Upper lobe of right lung (tissue), 1 donor: ENCODE results near the gene XKR8. TPM values are rescaled to one million over a fixed set of nuclear protein-coding genes. Genes with fewer than 3 reads are reported as not detected.
"Not testable (repeated sequence)": the region's sequence is repeated elsewhere in the genome, so short reads cannot be mapped to it uniquely, and the experiment has no call there.

Experiments
- ATAC-seq: fragments of 200-7000 bp; cut with Tn5 transposase; one replicate; pipeline ENCODE4 v1.9.1; 2020; ENCODE audit warnings: mild to moderate bottlenecking, moderate library complexity
- DNase-seq: peaks from one replicate; pipeline ENCODE4 v3.0.0-alpha.2; 2020
- H3K27ac ChIP-seq: fragments of 200-600 bp; one replicate; pipeline ENCODE4 v1.8.0; 2022
- H3K27me3 ChIP-seq: fragments of 200-600 bp; one replicate; pipeline ENCODE4 v1.8.0; 2022; ENCODE audit warnings: mild to moderate bottlenecking
- H3K36me3 ChIP-seq: fragments of 200-600 bp; one replicate; pipeline ENCODE4 v1.8.0; 2022
- H3K4me1 ChIP-seq: fragments of 200-600 bp; one replicate; pipeline ENCODE4 v1.8.0; 2022
- H3K4me3 ChIP-seq: fragments of 200-600 bp; one replicate; pipeline ENCODE4 v1.8.0; 2022; ENCODE audit warnings: mild to moderate bottlenecking
- H3K9me3 ChIP-seq: fragments of 200-600 bp; one replicate; pipeline ENCODE4 v1.8.0; 2022
- intact Hi-C: fragments of 100-400 bp; cut with DNase I; formaldehyde crosslinking; loops from one replicate; pipeline ENCODE4 v1.11.0; 2022
- total RNA-seq: library from RNA; stranded (reverse); fragmentation: NEBNext Ultra II Directional; extraction: Animal tissue kit (Norgen Biotek cat#: 25700); gene quantifications from one replicate; pipeline ENCODE4 v1.2.1, GENCODE V29; 2021
- TF ChIP-seq, protein P1 (sequence below): fragments of 200-600 bp; IDR thresholded peaks from one replicate; pipeline ENCODE4 v1.8.0; 2022; ENCODE audit warnings: antibody characterized with exemption
- donor health status: DM: no; HTN: yes; CAD: no; lungs with severe emphysema.

The XKR8 gene
- total RNA-seq, 1 donor from 2014 or later: 8.7 TPM

DNA sequence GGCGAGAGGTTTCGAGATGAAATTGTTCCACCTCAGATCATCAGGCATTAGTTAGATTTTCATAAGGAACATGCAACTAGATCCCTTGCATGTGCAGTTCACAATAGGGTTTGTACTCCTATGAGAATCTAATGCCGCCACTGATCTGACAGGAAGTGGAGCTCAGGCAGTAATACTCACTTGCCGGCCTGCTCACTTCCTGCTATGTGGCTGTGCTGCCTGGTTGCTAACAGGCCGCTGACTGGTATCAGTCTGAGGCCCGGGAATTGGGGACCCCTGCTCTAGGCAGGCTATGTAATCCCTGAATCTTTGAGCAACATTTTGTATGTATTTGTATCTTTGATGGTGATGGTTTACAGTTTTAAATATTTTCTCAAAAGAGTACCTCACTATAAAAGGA, 32.5 kb downstream of the XKR8 start:
- ATAC-seq: peak; percentile 74
- DNase-seq: no peak
- H3K4me1 ChIP-seq: peaks cover 15% of the 10 kb centered on the region
- peaks cover 83% of the 10 kb centered on the region for H3K36me3 ChIP-seq
- no peak overlapping the region for H3K4me3 ChIP-seq
- intact Hi-C loops: no loop called here
- peak overlapping the region; percentile 20 for H3K27ac ChIP-seq
- no peaks in the 10 kb centered on the region for H3K27me3 ChIP-seq
- TF ChIP-seq, protein P1, sequence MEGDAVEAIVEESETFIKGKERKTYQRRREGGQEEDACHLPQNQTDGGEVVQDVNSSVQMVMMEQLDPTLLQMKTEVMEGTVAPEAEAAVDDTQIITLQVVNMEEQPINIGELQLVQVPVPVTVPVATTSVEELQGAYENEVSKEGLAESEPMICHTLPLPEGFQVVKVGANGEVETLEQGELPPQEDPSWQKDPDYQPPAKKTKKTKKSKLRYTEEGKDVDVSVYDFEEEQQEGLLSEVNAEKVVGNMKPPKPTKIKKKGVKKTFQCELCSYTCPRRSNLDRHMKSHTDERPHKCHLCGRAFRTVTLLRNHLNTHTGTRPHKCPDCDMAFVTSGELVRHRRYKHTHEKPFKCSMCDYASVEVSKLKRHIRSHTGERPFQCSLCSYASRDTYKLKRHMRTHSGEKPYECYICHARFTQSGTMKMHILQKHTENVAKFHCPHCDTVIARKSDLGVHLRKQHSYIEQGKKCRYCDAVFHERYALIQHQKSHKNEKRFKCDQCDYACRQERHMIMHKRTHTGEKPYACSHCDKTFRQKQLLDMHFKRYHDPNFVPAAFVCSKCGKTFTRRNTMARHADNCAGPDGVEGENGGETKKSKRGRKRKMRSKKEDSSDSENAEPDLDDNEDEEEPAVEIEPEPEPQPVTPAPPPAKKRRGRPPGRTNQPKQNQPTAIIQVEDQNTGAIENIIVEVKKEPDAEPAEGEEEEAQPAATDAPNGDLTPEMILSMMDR: no peak
- no peaks in the 10 kb centered on the region for H3K9me3 ChIP-seq

DNA sequence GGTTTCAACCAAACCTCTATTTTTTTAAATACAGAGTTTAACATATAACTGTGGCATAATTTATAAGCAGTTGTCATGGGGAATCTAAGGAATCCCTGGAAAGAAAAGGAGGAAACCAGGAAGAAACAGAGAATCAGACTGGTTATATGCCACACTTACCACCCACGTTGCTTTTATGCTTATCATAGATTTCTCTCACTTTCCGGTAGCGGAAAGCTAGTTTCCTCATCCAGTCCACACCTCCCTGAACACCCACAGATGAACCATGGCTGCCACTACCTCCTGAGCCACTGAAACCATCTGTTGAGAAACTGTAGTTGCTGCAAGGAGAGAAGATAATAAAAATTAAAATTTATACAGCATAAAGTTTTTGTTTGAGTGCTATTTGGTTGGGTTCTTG, 33.5 kb downstream of the XKR8 start:
- intact Hi-C loops: no loop called here
- DNase-seq (no peak), ATAC-seq (peak; percentile 82)
- TF ChIP-seq, protein P1: no peak
- Histone ChIP-seq H3K27ac (peak overlapping the region; percentile 0), H3K36me3 (peaks cover 83% of the 10 kb centered on the region), H3K4me3 (no peak overlapping the region), H3K9me3 (no peaks in the 10 kb centered on the region), H3K4me1 (peaks cover 15% of the 10 kb centered on the region), H3K27me3 (no peaks in the 10 kb centered on the region)

DNA sequence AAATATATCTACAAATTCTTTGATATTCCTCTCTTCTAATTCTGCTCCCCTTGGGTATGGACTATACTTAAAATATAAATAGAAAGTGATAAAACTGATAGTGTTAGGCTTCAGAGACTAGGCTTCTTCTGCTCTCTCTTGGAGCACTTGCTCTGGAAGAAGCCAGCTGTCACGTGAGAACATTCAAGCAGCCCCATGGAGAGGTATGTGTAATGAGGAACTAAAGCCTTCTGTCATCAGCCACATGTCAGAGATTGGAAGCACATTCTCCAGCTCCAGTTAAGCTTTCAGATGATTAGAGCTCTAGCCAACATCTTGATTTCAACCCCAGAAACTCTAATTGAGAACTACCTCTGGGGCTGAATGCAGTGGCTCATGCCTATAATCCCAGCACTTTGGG, 34.3 kb downstream of the XKR8 start:
- intact Hi-C loops: no loop called here
- H3K36me3 ChIP-seq: peaks cover 83% of the 10 kb centered on the region

DNA sequence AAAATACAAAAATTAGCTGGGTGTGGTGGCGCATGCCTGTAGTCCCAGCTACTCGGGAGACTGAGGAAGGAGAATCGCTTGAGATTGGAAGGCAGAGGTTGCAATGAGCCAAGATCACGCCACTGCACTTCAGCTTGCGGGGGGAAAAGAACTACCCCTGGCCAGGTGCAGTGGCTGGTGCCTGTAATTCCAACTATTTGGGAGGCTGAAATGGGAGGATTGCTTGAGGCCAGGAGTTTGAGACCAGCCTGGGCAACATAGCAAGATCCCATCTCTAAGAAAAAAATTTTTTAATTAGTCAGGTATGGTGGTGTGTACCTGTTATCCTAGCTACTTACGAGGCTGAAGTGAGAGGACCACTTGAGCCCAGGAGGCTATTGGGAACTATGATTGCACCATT, 34.8 kb downstream of the XKR8 start:
- DNase-seq, H3K9me3 ChIP-seq, H3K27me3 ChIP-seq, H3K27ac ChIP-seq, H3K4me3 ChIP-seq, ATAC-seq, intact Hi-C loops: not testable (repeated sequence)
- Histone ChIP-seq H3K4me1 (peaks cover 15% of the 10 kb centered on the region), H3K36me3 (peaks cover 83% of the 10 kb centered on the region)

More for the DNA sequence above, 34.3 kb downstream of the XKR8 start:
- no peak for DNase-seq
- Histone ChIP-seq H3K4me3 (no peak overlapping the region), H3K4me1 (peaks cover 15% of the 10 kb centered on the region), H3K27ac (peak overlapping the region; percentile 12), H3K9me3 (no peaks in the 10 kb centered on the region), H3K27me3 (no peaks in the 10 kb centered on the region)
- ATAC-seq: peak; percentile 78
- TF ChIP-seq, protein P1: no peak

DNA sequence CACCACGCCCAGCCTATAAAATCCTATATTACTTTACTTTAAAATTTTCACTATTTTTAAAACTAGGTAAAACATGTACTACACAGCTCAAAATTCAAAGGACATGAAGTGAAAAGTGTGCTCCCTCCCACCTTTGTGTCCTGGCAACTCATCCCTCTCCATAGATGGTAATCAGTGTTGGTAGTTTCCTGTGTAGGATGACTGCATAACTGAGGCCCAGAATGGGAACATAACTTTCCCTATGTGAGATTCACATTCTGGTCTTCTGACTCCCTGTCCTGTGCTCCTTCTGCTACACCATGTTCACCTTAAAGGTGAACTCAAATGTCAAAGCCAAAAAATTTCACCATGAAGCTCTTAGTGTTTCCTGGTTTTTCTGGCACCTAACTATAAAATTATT, 39.3 kb downstream of the XKR8 start:
- H3K4me1 ChIP-seq: no peaks in the 10 kb centered on the region
- no peak overlapping the region for H3K4me3 ChIP-seq
- ATAC-seq: no peak
- intact Hi-C loops: no loop called here
- peaks cover 80% of the 10 kb centered on the region for H3K36me3 ChIP-seq
- no peaks in the 10 kb centered on the region for H3K27me3 ChIP-seq
- DNase-seq: no peak
- H3K9me3 ChIP-seq: no peaks in the 10 kb centered on the region
- H3K27ac ChIP-seq: no peak overlapping the region
- TF ChIP-seq, protein P1: no peak

DNA sequence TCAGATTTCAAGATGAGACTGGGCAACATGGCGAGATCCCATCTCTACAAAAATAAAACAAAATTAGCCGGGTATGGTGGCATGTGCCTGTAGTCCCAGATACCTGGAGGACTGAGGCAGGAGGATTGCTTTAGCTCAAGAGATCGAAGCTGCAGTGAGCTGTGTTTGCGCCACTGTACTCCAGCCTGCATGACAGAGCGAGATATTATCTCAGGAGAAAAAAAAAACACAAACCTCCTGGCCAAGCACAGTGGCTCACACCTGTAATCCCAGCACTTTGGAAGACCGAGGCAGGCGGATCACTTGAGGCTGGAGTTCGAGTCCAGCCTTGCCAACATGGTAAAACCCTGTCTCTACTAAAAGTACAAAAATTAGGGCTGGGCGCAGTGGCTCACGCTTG, 42.8 kb downstream of the XKR8 start:
- ATAC-seq (no peak), DNase-seq (no peak)
- Histone ChIP-seq H3K4me1 (no peaks in the 10 kb centered on the region), H3K4me3 (no peak overlapping the region), H3K36me3 (peaks cover 80% of the 10 kb centered on the region), H3K27ac (no peak overlapping the region), H3K27me3 (no peaks in the 10 kb centered on the region), H3K9me3 (no peaks in the 10 kb centered on the region)
- TF ChIP-seq, protein P1: no peak
- intact Hi-C loops: no loop called here

DNA sequence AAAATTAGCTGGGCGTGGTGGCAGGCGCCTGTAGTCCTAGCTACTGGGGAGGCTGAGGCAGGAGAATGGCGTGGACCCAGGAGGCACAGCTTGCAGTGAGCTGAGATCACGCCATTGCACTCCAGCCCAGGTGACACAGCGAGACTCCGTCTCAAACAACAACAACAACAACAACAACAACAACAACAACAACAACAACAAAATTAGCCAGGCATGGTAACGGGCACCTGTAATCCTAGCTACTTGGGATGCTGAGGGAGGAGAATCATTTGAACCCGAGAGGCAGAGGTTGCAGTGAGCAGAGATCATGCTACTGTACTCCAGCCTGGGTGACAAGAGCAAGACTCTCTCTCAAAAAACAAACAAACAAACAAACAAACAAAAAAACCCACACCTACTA, 43.3 kb downstream of the XKR8 start:
- DNase-seq, H3K27ac ChIP-seq, ATAC-seq, H3K9me3 ChIP-seq, H3K4me3 ChIP-seq, H3K27me3 ChIP-seq, H3K4me1 ChIP-seq, intact Hi-C loops: not testable (repeated sequence)
- peaks cover 75% of the 10 kb centered on the region for H3K36me3 ChIP-seq
